ENCODE data around the gene SCAND1. TPM values are rescaled to one million over a fixed set of nuclear protein-coding genes. Genes with fewer than 3 reads are reported as not detected.
"Not testable (repeated sequence)": the region's sequence is repeated elsewhere in the genome, so short reads cannot be mapped to it uniquely, and the experiment has no call there.

SCAND1 gene
- total RNA-seq, 2 donors from 2014 or later = 63.0 to 192 TPM

- Histone ChIP-seq H3K36me3 (replicated peaks in 1 of 2; ENCODE audit: insufficient read depth in 1 of 2, low read depth in 2 of 2) (no peaks in the 10 kb centered on the region), H3K27ac (no peak within 1 kb of the TSS), H3K9me3 (no peaks in the 10 kb centered on the region), H3K27me3 (no peaks in the 10 kb centered on the region), H3K4me3 (no peak within 1 kb of the TSS), H3K4me1 (no peaks in the 10 kb centered on the region)
- ATAC-seq (no peak), DNase-seq (no peak)
- intact Hi-C loops (cut with DNase I) = no loop called here
- no peak for TF ChIP-seq POLR2A (IDR thresholded peaks at IDR 0.05)
- TF ChIP-seq, protein P1, sequence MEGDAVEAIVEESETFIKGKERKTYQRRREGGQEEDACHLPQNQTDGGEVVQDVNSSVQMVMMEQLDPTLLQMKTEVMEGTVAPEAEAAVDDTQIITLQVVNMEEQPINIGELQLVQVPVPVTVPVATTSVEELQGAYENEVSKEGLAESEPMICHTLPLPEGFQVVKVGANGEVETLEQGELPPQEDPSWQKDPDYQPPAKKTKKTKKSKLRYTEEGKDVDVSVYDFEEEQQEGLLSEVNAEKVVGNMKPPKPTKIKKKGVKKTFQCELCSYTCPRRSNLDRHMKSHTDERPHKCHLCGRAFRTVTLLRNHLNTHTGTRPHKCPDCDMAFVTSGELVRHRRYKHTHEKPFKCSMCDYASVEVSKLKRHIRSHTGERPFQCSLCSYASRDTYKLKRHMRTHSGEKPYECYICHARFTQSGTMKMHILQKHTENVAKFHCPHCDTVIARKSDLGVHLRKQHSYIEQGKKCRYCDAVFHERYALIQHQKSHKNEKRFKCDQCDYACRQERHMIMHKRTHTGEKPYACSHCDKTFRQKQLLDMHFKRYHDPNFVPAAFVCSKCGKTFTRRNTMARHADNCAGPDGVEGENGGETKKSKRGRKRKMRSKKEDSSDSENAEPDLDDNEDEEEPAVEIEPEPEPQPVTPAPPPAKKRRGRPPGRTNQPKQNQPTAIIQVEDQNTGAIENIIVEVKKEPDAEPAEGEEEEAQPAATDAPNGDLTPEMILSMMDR (IDR thresholded peaks at IDR 0.05) = no peak
- WGBS, 2 donors = 92 to 98% methylated on average over 3 of the region's 3 CpGs
Measured at GRCh38 chr20:35967979-35968640, 13.8 kb upstream of the SCAND1 start, which contains the start of gene CNBD2. Gene CNBD2 (plus strand): TSS chr20:35968590. CDS start chr20:35968763, 173 bp downstream.

GRCh38 chr20:35963878-35964277 is 9.6 kb upstream of the SCAND1 start:
- no peak for DNase-seq
- no peaks in the 10 kb centered on the region for H3K36me3 ChIP-seq (replicated peaks in 1 of 2; ENCODE audit: insufficient read depth in 1 of 2, low read depth in 2 of 2)
- no peaks in the 10 kb centered on the region for H3K27me3 ChIP-seq
- 92 to 95% methylated on average over 4 of the region's 4 CpGs for WGBS, 2 donors
- H3K9me3 ChIP-seq = no peaks in the 10 kb centered on the region
- TF ChIP-seq, protein P1 (IDR thresholded peaks at IDR 0.05) = no peak
- no peak for TF ChIP-seq POLR2A (IDR thresholded peaks at IDR 0.05)
- no peak overlapping the region for H3K4me3 ChIP-seq
- ATAC-seq = no peak
- H3K27ac ChIP-seq = no peak overlapping the region
- intact Hi-C loops (cut with DNase I) = no loop called here
- H3K4me1 ChIP-seq = no peaks in the 10 kb centered on the region

DNA sequence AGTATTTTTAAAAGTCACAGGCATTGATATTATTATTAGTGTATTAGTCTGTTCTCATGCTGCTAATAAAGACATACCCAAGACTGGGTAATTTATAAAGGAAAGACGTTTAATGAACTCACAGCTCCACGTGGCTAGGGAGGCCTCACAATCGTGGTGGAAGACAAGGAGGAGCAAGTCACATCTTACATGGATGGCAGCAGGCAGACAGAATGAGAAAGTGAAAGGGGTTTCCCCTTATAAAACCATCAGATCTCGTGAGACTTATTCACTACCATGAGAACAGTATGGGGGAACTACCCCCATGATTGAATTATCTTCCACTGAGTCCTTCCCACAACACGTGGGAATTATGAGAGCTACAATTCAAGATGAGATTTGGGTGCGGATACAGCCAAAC is 5.0 kb upstream of the SCAND1 start:
- H3K9me3 ChIP-seq; intact Hi-C loops (cut with DNase I); H3K27me3 ChIP-seq; H3K4me3 ChIP-seq; DNase-seq; H3K36me3 ChIP-seq (replicated peaks in 1 of 2; ENCODE audit: insufficient read depth in 1 of 2, low read depth in 2 of 2); ATAC-seq; H3K27ac ChIP-seq: not testable (repeated sequence)
- 74 to 78% methylated on average over 6 of the region's 6 CpGs for WGBS, 2 donors
- H3K4me1 ChIP-seq = peaks cover 11% of the 10 kb centered on the region

- Histone ChIP-seq H3K27ac (no peak overlapping the region), H3K36me3 (replicated peaks in 1 of 2; ENCODE audit: insufficient read depth in 1 of 2, low read depth in 2 of 2) (no peaks in the 10 kb centered on the region), H3K4me3 (no peak overlapping the region), H3K9me3 (no peaks in the 10 kb centered on the region), H3K27me3 (no peaks in the 10 kb centered on the region), H3K4me1 (peaks cover 29% of the 10 kb centered on the region)
- TF ChIP-seq, protein P1 (IDR thresholded peaks at IDR 0.05) = no peak
- TF ChIP-seq POLR2A (IDR thresholded peaks at IDR 0.05) = no peak
- DNase-seq (no peak), ATAC-seq (no peak)
- intact Hi-C loops (cut with DNase I) = no loop called here
Measured at GRCh38 chr20:35956616-35957015, 2.3 kb upstream of the SCAND1 start.

DNA sequence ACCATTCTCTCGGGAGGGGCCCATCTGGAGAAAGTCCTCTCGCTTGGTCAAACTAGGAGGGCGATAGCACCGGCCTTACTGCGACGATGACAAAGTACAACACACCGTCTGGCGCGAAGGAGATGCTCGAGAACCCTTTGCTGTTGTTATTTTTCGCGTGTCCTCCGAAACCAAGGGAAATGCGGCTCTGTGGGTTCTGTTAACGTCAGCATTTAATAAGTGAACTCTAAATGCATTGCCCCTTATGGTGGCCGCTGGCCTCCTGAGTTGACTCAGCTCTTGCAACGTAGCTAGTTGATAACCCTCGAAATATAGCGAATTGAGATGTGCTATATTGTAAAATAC is 577 bp upstream of the SCAND1 start:
- TF ChIP-seq, protein P1 (IDR thresholded peaks at IDR 0.05) = no peak
- TF ChIP-seq POLR2A (IDR thresholded peaks at IDR 0.05) = no peak
- Histone ChIP-seq H3K27ac (peak overlapping the region; percentile 96 to 99 (median 98)), H3K4me3 (peak overlapping the region; percentile 39 to 61), H3K4me1 (peaks cover 29% of the 10 kb centered on the region), H3K27me3 (no peaks in the 10 kb centered on the region), H3K9me3 (no peaks in the 10 kb centered on the region), H3K36me3 (replicated peaks in 1 of 2; ENCODE audit: insufficient read depth in 1 of 2, low read depth in 2 of 2) (no peaks in the 10 kb centered on the region)
- ATAC-seq (peak; percentile 0), DNase-seq (peak in 1 of 4 donors; percentile 47)
- WGBS, 2 donors = 0 to 1% methylated on average over 12 to 19 of the region's 19 CpGs
- intact Hi-C loops (cut with DNase I) = no loop called here
